Testis (tissue), 3 donors: ENCODE data around the gene TARDBP. TPM values are rescaled to one million over a fixed set of nuclear protein-coding genes. Genes with fewer than 3 reads are reported as not detected.
"Not testable (repeated sequence)": the region's sequence is repeated elsewhere in the genome, so short reads cannot be mapped to it uniquely, and the experiment has no call there.

Experiments
- DNase-seq: peaks from one replicate; pipeline ENCODE4 v3.0.0-alpha.2; 2019
- H3K27ac ChIP-seq, 2 donors: fragments of 200-600 bp; sonication (generic); one replicate each; pipeline ENCODE4 v1.5.1; 2019
- H3K27me3 ChIP-seq: fragments of 200-600 bp; sonication (generic); one replicate; pipeline ENCODE4 v1.5.1; 2019
- H3K36me3 ChIP-seq: fragments of 200-600 bp; sonication (generic); one replicate; pipeline ENCODE4 v1.5.1; 2017; ENCODE audit warnings: low read depth; ENCODE audit errors: missing control alignments
- H3K4me1 ChIP-seq: fragments of 200-600 bp; sonication (generic); one replicate; pipeline ENCODE4 v1.5.1; 2019
- H3K4me3 ChIP-seq, 2 donors: fragments of 200-600 bp; sonication (generic); one replicate each; pipeline ENCODE4 v1.5.1; 2017 to 2019
- H3K9me3 ChIP-seq: fragments of 200-600 bp; sonication (generic); one replicate; pipeline ENCODE4 v1.5.1; 2017
- POLR2A ChIP-seq: fragments of 450-650 bp; IDR thresholded peaks from one replicate; pipeline ENCODE4 v1.6.1; 2017; ENCODE audit warnings: antibody characterized with exemption, mild to moderate bottlenecking, moderate library complexity
- WGBS, 2 donors: methylation state at CpG; one replicate each; pipeline ENCODE4 v1.1.5; 2018; 5-methylcytosine and 5-hydroxymethylcytosine counted together
- intact Hi-C: fragments of 100-400 bp; cut with DNase I; formaldehyde crosslinking; loops from one replicate; pipeline ENCODE4 v1.15.1; 2023; ENCODE audit warnings: low total_unique reads
- polyA plus RNA-seq: library from polyadenylated mRNA; stranded (reverse); fragments of 350-450 nt; fragmentation: Illumina TruSeq; extraction: RNeasy Lipid Tissue Mini Kit (QIAGEN cat#74804); gene quantifications from one replicate; pipeline ENCODE4 v1.2.3, GENCODE V29; 2014; ENCODE audit warnings: low read depth, low replicate concordance; ENCODE audit not compliant: insufficient read depth
- total RNA-seq, 2 donors: library from RNA; depleted of rRNA; stranded (reverse); fragments of >200 nt; gene quantifications; one replicate each; pipeline ENCODE4 v1.2.3, GENCODE V29; 2016
- TF ChIP-seq, protein P1 (sequence below), 3 experiments: fragments of 450-650 bp in 2 of 3; fragments of 200-600 bp in 1 of 3; sonication (generic) in 1 of 3; IDR thresholded peaks; one replicate each; pipeline ENCODE4 v1.5.1; 2016 to 2019; ENCODE audit warnings: antibody characterized with exemption in 3 of 3, mild to moderate bottlenecking in 2 of 3, moderate library complexity in 1 of 3

Gene TARDBP
- total and polyA plus RNA-seq, 3 donors from 2014 or later, result 142 to 207 (median 185) TPM

DNA sequence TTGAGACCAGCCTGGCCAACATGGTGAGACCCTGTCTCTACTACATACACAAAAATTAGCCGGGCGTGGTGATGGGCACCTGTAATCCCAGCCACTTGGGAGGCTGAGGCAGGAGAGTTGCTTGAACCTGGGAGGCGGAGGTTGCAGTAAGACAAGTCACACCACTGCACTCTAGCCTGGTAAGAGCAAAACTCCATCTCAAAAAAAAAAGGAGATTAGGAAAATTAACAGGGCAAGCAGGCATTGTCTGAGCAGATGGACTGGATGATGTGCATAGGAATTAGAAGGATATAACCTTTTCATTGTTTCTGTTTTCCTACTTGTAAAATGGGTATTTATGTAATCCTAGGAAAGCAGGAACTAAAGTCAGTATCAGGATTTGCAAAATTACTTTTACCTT is 15.6 kb downstream of the TARDBP start:
- intact Hi-C loops, result no loop called here
- Histone ChIP-seq H3K4me1 (no peaks in the 10 kb centered on the region), H3K36me3 (no peaks in the 10 kb centered on the region), H3K27ac (no peak overlapping the region), H3K9me3 (no peaks in the 10 kb centered on the region), H3K27me3 (no peaks in the 10 kb centered on the region), H3K4me3 (no peak overlapping the region)
- WGBS, 2 donors, result 95 to 97% methylated on average over 3 of the region's 3 CpGs
- no peak for TF ChIP-seq POLR2A
- TF ChIP-seq, protein P1, sequence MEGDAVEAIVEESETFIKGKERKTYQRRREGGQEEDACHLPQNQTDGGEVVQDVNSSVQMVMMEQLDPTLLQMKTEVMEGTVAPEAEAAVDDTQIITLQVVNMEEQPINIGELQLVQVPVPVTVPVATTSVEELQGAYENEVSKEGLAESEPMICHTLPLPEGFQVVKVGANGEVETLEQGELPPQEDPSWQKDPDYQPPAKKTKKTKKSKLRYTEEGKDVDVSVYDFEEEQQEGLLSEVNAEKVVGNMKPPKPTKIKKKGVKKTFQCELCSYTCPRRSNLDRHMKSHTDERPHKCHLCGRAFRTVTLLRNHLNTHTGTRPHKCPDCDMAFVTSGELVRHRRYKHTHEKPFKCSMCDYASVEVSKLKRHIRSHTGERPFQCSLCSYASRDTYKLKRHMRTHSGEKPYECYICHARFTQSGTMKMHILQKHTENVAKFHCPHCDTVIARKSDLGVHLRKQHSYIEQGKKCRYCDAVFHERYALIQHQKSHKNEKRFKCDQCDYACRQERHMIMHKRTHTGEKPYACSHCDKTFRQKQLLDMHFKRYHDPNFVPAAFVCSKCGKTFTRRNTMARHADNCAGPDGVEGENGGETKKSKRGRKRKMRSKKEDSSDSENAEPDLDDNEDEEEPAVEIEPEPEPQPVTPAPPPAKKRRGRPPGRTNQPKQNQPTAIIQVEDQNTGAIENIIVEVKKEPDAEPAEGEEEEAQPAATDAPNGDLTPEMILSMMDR (IDR thresholded peaks at IDR 0.05), result no peak
- no peak for DNase-seq

DNA sequence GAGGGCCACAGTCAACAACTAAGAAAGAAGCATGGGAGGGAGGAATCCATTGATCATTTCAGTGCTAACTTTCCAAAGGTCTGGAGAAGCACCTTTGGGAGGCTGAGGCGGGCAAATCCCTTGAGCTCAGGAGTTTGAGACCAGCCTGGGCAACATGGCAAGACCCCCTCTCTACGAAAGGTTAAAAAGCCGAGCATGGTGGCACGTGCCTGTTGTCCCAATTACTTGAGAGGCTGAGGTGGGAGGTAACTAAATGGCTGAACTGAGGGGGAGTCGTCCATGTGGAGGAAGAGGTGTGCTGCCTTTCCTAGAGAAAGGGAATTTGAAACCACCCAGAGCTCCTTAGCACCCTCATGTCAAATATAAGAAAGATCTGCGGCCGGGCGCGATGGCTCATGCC is 18.4 kb downstream of the TARDBP start:
- Histone ChIP-seq H3K4me1 (no peaks in the 10 kb centered on the region), H3K36me3 (no peaks in the 10 kb centered on the region), H3K9me3 (no peaks in the 10 kb centered on the region), H3K27me3 (no peaks in the 10 kb centered on the region), H3K4me3 (no peak overlapping the region), H3K27ac (no peak overlapping the region)
- intact Hi-C loops, result no loop called here
- no peak for TF ChIP-seq POLR2A
- TF ChIP-seq, protein P1 (IDR thresholded peaks at IDR 0.05), result no peak
- DNase-seq, result no peak
- 79% methylated on average over 9 of the region's 9 CpGs for WGBS, 2 donors

DNA sequence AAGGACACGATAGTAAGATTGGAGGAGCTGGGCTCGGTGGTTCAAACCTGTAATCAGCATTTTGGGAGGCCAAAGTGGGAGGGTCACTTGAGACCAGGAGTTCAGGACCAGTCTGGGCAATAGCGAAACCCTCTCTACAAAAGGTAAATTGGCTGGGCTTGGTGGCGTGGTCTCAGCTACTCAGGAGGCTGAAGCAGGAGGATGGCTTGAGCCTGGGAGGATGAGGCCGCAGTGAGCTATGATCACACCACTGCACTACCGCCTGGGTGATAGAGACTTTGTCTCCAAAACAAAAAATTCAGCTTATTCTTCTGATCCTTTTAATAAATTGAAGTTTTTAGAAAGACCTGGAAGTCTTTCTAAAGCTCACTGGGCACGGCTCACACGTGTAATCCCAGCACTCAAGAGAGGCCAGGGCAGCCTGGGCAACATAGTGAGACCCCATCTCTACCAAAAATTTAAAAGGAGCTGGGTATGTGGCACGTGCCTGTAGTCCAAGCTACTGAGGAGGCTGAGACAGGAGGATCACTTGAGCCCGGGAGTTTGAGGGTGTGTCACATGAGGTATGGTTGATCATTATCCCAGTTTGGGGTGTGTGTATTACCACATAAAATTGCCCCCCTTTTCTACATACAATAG is 19.3 kb downstream of the TARDBP start:
- H3K27ac ChIP-seq, result no peak overlapping the region
- no peaks in the 10 kb centered on the region for H3K27me3 ChIP-seq
- intact Hi-C loops, result no loop called here
- no peaks in the 10 kb centered on the region for H3K36me3 ChIP-seq
- no peak for DNase-seq
- H3K4me3 ChIP-seq, result no peak overlapping the region
- no peaks in the 10 kb centered on the region for H3K4me1 ChIP-seq
- H3K9me3 ChIP-seq, result no peaks in the 10 kb centered on the region
- 89 to 90% methylated on average over 10 of the region's 10 CpGs for WGBS, 2 donors
- no peak for TF ChIP-seq POLR2A
- TF ChIP-seq, protein P1 (IDR thresholded peaks at IDR 0.05), result no peak

DNA sequence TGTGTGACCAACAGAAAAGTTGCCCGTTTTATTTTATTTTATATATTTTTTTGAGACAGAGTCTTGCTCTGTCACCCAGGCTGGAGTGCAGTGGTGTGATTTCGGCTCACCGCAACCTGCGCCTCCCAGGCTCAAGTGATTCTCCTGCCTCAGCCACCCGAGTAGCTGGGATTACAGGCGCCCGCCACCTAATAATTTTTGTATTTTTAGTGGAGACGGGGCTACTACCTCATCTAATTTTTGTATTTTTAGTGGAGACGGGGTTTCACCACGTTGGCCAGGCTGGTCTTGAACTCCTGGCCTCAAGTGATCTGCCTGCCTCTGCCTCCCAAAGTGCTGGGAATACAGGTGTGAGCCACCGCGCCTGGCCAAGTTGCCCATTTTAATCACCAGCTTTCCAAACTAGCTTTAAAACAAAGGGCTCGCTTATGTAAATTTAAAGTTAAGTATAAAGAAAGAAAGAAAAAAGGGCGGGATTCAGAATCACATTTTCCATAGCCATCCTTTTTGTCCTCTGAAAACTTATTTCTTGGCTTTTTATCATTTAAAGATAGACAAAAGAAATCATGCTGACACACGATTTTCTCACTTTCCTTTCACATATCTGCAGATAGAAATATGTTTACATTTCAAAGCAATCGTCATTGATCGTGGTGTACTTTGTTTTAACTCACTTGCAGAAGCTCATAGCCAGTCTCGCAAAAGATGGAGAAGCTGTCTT is 24.7 kb downstream of the TARDBP start:
- intact Hi-C loops, H3K4me1 ChIP-seq, H3K36me3 ChIP-seq, H3K27ac ChIP-seq, H3K9me3 ChIP-seq, H3K27me3 ChIP-seq, H3K4me3 ChIP-seq: not testable (repeated sequence)
- 56 to 60% methylated on average over 18 of the region's 18 CpGs for WGBS, 2 donors
- DNase-seq, result peak; percentile 3

DNA sequence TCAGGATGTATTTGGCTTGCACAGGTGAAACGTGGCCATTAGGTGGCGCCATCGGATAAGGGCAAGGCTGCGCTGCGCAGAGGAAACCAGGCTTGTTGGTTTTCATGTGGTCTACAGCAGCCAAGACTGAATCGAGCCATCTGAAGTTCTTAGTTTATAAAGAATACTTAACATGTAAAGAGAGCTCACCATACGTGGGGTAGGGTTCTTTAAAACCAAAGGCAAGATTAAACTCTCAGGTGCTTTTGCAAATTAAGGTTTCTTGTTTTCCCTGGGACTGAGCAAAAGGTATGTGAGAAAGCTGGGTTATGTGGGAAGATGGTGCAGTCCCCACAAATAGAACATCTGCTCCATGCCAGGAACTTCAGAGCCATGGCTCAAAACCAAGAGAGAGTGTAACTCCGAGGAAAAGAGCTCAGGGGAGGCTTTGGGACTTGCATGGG is 25.3 kb downstream of the TARDBP start:
- H3K4me1 ChIP-seq, result no peaks in the 10 kb centered on the region
- 6 to 14% methylated on average over 8 of the region's 8 CpGs for WGBS, 2 donors
- no peaks in the 10 kb centered on the region for H3K9me3 ChIP-seq
- no peak overlapping the region for H3K27ac ChIP-seq
- H3K27me3 ChIP-seq, result no peaks in the 10 kb centered on the region
- peak; percentile 95 for DNase-seq
- intact Hi-C loops, result no loop called here
- TF ChIP-seq, protein P1 (IDR thresholded peaks at IDR 0.05), result peak; percentile 85 to 96 (median 96)
- TF ChIP-seq POLR2A, result no peak
- no peak overlapping the region for H3K4me3 ChIP-seq
- no peaks in the 10 kb centered on the region for H3K36me3 ChIP-seq
